GM19025 (cell line): Measurements from ENCODE around the gene HESX1.

Experiments
- ATAC-seq: cut with Tn5 transposase; IDR thresholded peaks from one replicate; pipeline ENCODE4 v1.9.1; 2021; ENCODE audit warnings: mild to moderate bottlenecking, low read depth, moderate library complexity; ENCODE audit not compliant: unreplicated experiment

HESX1 gene

GRCh38 chr3:57150113-57150581 is 49.6 kb downstream of the HESX1 start:
- ATAC-seq, result no peak
